A549 (cell line): Measurements from ENCODE around the gene PRPSAP1. TPM values are rescaled to one million over a fixed set of nuclear protein-coding genes. Genes with fewer than 3 reads are reported as not detected.

Experiments
- ATAC-seq, 2 experiments: fragments of 200-7000 bp in 1 of 2; fragments of >200 bp in 1 of 2; cut with Nextera tagmentation in 1 of 2; cut with Tn5 transposase in 1 of 2; 3 replicates each; pipeline versions ENCODE4 v1.8.0 to v1.9.1; 2018 to 2020; ENCODE audit warnings: mild to moderate bottlenecking in 1 of 2, moderate library complexity in 1 of 2
- CTCF ChIA-PET: fragments of 300-600 bp; sonication (Branson Sonifier 250); formaldehyde crosslinking; extraction: SDS; loops from one replicate; lab custom pipeline; 2021; ENCODE audit warnings: antibody characterized with exemption, inconsistent platforms; lab: Yijun Ruan, JAX
- POLR2A ChIA-PET: fragments of 350-600 bp; formaldehyde crosslinking; extraction: SDS; loops from one replicate; lab custom pipeline; 2021; ENCODE audit warnings: antibody characterized with exemption, inconsistent platforms; lab: Yijun Ruan, JAX
- DNase-seq, 2 experiments: peaks; one replicate each; pipeline versions ENCODE4 v3.0.0 to v3.0.0-alpha.2; 2011 to 2016; ENCODE audit warnings: low read depth in 1 of 2, low spot score in 1 of 2
- FAIRE-seq: peaks from 2 replicates; lab custom pipeline; 2011; peaks lifted over from hg19 to GRCh38; lab: Jason Lieb, UNC
- H3K27ac ChIP-seq, 2 experiments: fragments of >200 bp; sonication (Bioruptor Twin); formaldehyde crosslinking; 3 replicates each; pipeline ENCODE4 v1.5.1; 2016 to 2017
- H3K4me1 ChIP-seq: fragments of >200 bp; sonication (Bioruptor Twin); formaldehyde crosslinking; 3 replicates; pipeline ENCODE4 v1.6.1; 2016
- H3K4me2 ChIP-seq: fragments of >200 bp; sonication (Bioruptor Twin); formaldehyde crosslinking; 3 replicates; pipeline ENCODE4 v1.6.1; 2016
- H3K4me3 ChIP-seq: fragments of >200 bp; sonication (Bioruptor Twin); formaldehyde crosslinking; 3 replicates; pipeline ENCODE4 v1.5.1; 2016
- H3K9me3 ChIP-seq: fragments of >200 bp; sonication (Bioruptor Twin); formaldehyde crosslinking; 3 replicates; pipeline ENCODE4 v1.6.1; 2016
- ATOH8 ChIP-seq: fragments of 250-450 bp; sonication (Bioruptor Pico); IDR thresholded peaks from 2 replicates; pipeline ENCODE4 v1.5.0; 2020; ENCODE audit warnings: low read depth, mild to moderate bottlenecking, moderate library complexity
- CEBPB ChIP-seq, 2 experiments: fragments of >200 bp in 1 of 2; sonication (Bioruptor Twin) in 1 of 2; formaldehyde crosslinking in 1 of 2; IDR thresholded peaks; 2 replicates each; pipeline ENCODE4 v1.6.1; 2012 to 2016
- CHD2 ChIP-seq: fragments of 150-350 bp; IDR thresholded peaks from 2 replicates; pipeline ENCODE4 v1.6.1; 2014; ENCODE audit warnings: low read length; ENCODE audit not compliant: partially characterized antibody
- EHMT2 ChIP-seq: fragments of 200-600 bp; sonication (generic); IDR thresholded peaks from 2 replicates; pipeline ENCODE4 v1.6.1; 2016; ENCODE audit warnings: antibody characterized with exemption, low read depth, mild to moderate bottlenecking, moderate library complexity
- EP300 ChIP-seq, 2 experiments: fragments of >200 bp; sonication (Bioruptor Twin); formaldehyde crosslinking; IDR thresholded peaks; 2 replicates in 1 of 2; 3 replicates in 1 of 2; pipeline ENCODE4 v1.6.1; 2016 to 2017
- GATA3 ChIP-seq: IDR thresholded peaks from 2 replicates; pipeline ENCODE4 v1.6.1; 2012; ENCODE audit warnings: borderline replicate concordance
- HEYL ChIP-seq: fragments of 250-450 bp; sonication (Bioruptor Pico); IDR thresholded peaks from 2 replicates; pipeline ENCODE4 v1.8.0; 2021; ENCODE audit warnings: mild to moderate bottlenecking, moderate library complexity
- HMGXB4 ChIP-seq: fragments of 250-450 bp; sonication (Bioruptor Pico); IDR thresholded peaks from 2 replicates; pipeline ENCODE4 v1.5.0; 2021; ENCODE audit warnings: mild to moderate bottlenecking, moderate library complexity, borderline replicate concordance
- HOXB5 ChIP-seq: fragments of 250-450 bp; sonication (Bioruptor Pico); IDR thresholded peaks from 2 replicates; pipeline ENCODE4 v1.5.0; 2020; ENCODE audit warnings: mild to moderate bottlenecking, moderate library complexity
- JUN ChIP-seq, 2 experiments: fragments of >200 bp; sonication (Bioruptor Twin); formaldehyde crosslinking; IDR thresholded peaks; 2 replicates in 1 of 2; 3 replicates in 1 of 2; pipeline ENCODE4 v1.6.1; 2016 to 2017
- KDM1A ChIP-seq: fragments of 200-600 bp; sonication (generic); IDR thresholded peaks from 2 replicates; pipeline ENCODE4 v1.6.1; 2016; ENCODE audit warnings: low read depth, mild to moderate bottlenecking
- MAFK ChIP-seq: fragments of 450-650 bp; IDR thresholded peaks from 2 replicates; pipeline ENCODE4 v1.6.1; 2014; ENCODE audit not compliant: partially characterized antibody
- MAZ ChIP-seq: fragments of 150-350 bp; IDR thresholded peaks from 2 replicates; pipeline ENCODE4 v1.6.1; 2014; ENCODE audit warnings: antibody characterized with exemption, low read depth, low read length, borderline replicate concordance
- NFE2L2 ChIP-seq: fragments of 150-350 bp; conservative IDR thresholded peaks from 2 replicates; pipeline ENCODE4 v1.6.1; 2014; ENCODE audit warnings: low read length
- NPAS2 ChIP-seq: fragments of 250-450 bp; sonication (Bioruptor Pico); IDR thresholded peaks from 2 replicates; pipeline ENCODE4 v1.8.0; 2022; ENCODE audit warnings: mild to moderate bottlenecking, moderate library complexity, borderline replicate concordance
- PBX3 ChIP-seq: IDR thresholded peaks from 2 replicates; pipeline ENCODE4 v1.6.1; 2012
- RAD21 ChIP-seq, 2 experiments: fragments of >200 bp in 1 of 2; sonication (Bioruptor Twin) in 1 of 2; formaldehyde crosslinking in 1 of 2; IDR thresholded peaks in 1 of 2; conservative IDR thresholded peaks in 1 of 2; 2 replicates in 1 of 2; 3 replicates in 1 of 2; pipeline ENCODE4 v1.6.1; 2012 to 2018; ENCODE audit warnings: inconsistent platforms in 1 of 2
- RCOR1 ChIP-seq: fragments of 150-350 bp; IDR thresholded peaks from 2 replicates; pipeline ENCODE4 v1.6.1; 2014; ENCODE audit warnings: antibody characterized with exemption, low read length, low read depth
- RFX5 ChIP-seq: fragments of 450-650 bp; IDR thresholded peaks from 2 replicates; pipeline ENCODE4 v1.7.1; 2014; ENCODE audit warnings: antibody characterized with exemption, mild to moderate bottlenecking, moderate library complexity
- RNF2 ChIP-seq: fragments of 200-600 bp; sonication (generic); IDR thresholded peaks from 2 replicates; pipeline ENCODE4 v1.6.1; 2016; ENCODE audit warnings: low read depth, mild to moderate bottlenecking, antibody characterized with exemption, moderate library complexity, borderline replicate concordance
- SMC3 ChIP-seq: fragments of >200 bp; sonication (Bioruptor Twin); formaldehyde crosslinking; IDR thresholded peaks from 3 replicates; pipeline ENCODE4 v1.6.1; 2018; ENCODE audit warnings: inconsistent platforms
- WGBS: methylation state at CpG from one replicate; pipeline ENCODE4 v1.1.6; 2017; ENCODE audit errors: missing lambda C conversion rate; 5-methylcytosine and 5-hydroxymethylcytosine counted together
- polyA plus RNA-seq, 4 experiments: library from polyadenylated mRNA; depleted of rRNA in 3 of 4; stranded (reverse); fragments of >200 nt; fragmentation: RNase III in 1 of 4; extraction: RNeasy Plus Mini Kit Qiagen cat#74134 plus additional on column Dnase treatment in 1 of 4; gene quantifications; 2 replicates in 3 of 4; 3 replicates in 1 of 4; pipeline ENCODE4 v1.2.3, GENCODE V29; 2011 to 2017
- TF ChIP-seq, protein P1 (sequence below): fragments of >200 bp; sonication (Bioruptor Twin); formaldehyde crosslinking; IDR thresholded peaks from 3 replicates; pipeline ENCODE4 v1.6.1; 2016
- TF ChIP-seq, protein P2 (sequence below): fragments of >200 bp; sonication (Bioruptor Twin); formaldehyde crosslinking; IDR thresholded peaks from 3 replicates; pipeline ENCODE4 v1.5.1; 2016

The PRPSAP1 gene
- polyA plus RNA-seq, 2 of the 4 experiments (the other 2 are of a cell fraction): 63.3 to 80.9 TPM

DNA sequence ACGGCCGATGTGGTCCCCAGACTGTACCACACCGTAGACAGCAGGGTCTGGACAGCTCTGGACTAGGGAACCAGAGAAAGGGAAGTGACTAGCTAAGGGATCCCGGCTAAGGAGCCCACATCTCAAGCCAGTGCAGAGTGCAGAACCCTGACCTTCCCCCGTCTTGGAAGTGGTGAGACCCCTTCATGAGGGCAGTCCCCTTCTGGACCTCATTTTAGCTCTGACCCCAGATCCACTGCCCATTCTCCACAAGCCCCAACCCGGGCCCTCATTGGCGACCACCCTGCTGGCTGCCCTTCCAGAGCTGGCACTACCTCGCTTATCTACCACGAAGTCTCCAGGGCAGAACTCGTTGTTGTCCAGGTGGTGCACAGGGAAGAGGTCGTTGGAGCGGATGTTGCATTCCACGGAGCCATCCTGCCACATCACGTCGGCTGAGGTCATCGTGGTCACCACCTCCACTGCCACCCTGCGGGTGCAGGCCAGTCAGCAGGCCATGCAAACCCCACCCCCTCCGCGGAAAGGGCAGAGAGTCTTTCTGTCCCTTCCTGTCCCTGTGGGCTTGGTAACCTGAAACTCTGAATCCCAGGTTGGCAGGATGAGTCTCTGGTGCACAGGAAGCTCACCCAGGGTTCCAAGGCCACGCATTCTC lies 44.9 kb upstream of the PRPSAP1 start:
- POLR2A ChIA-PET: interaction anchor here (0.7 to 2.0 kb wide), 3 partner anchors 14 to 307 kb away, joined by 3 to 11 read pairs (median 5); partner anchors contain the start of genes PRPSAP1 and SPHK1
- FAIRE-seq: no peak
- Histone ChIP-seq H3K4me1 (no peaks in the 10 kb centered on the region), H3K27ac (no peak overlapping the region), H3K4me3 (no peak overlapping the region)
- TF ChIP-seq SMC3 (no peak), MAZ (no peak), KDM1A (no peak), EHMT2 (no peak), RNF2 (no peak), JUN (IDR thresholded peaks at IDR 0.05) (no peak), RCOR1 (no peak), CEBPB (IDR thresholded peaks at IDR 0.05) (no peak), RFX5 (no peak), NFE2L2 (no peak), HMGXB4 (CRISPR knock-in tag) (no peak), EP300 (IDR thresholded peaks at IDR 0.05) (no peak), CHD2 (no peak), MAFK (no peak), GATA3 (no peak), HEYL (CRISPR knock-in tag) (no peak)
- TF ChIP-seq, protein P1, sequence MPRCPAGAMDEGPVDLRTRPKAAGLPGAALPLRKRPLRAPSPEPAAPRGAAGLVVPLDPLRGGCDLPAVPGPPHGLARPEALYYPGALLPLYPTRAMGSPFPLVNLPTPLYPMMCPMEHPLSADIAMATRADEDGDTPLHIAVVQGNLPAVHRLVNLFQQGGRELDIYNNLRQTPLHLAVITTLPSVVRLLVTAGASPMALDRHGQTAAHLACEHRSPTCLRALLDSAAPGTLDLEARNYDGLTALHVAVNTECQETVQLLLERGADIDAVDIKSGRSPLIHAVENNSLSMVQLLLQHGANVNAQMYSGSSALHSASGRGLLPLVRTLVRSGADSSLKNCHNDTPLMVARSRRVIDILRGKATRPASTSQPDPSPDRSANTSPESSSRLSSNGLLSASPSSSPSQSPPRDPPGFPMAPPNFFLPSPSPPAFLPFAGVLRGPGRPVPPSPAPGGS: no peak
- TF ChIP-seq, protein P2, sequence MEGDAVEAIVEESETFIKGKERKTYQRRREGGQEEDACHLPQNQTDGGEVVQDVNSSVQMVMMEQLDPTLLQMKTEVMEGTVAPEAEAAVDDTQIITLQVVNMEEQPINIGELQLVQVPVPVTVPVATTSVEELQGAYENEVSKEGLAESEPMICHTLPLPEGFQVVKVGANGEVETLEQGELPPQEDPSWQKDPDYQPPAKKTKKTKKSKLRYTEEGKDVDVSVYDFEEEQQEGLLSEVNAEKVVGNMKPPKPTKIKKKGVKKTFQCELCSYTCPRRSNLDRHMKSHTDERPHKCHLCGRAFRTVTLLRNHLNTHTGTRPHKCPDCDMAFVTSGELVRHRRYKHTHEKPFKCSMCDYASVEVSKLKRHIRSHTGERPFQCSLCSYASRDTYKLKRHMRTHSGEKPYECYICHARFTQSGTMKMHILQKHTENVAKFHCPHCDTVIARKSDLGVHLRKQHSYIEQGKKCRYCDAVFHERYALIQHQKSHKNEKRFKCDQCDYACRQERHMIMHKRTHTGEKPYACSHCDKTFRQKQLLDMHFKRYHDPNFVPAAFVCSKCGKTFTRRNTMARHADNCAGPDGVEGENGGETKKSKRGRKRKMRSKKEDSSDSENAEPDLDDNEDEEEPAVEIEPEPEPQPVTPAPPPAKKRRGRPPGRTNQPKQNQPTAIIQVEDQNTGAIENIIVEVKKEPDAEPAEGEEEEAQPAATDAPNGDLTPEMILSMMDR: no peak
- TF ChIP-seq, all 56 proteins: peak for 0
- ATAC-seq: peak; percentile 37 to 56; a peak in 4 of 6 replicates
- WGBS: 78% methylated on average over 18 of the region's 20 CpGs
- Histone ChIP-seq H3K9me3 (no peaks in the 10 kb centered on the region), H3K4me2 (no peak overlapping the region)
- no peak for DNase-seq
- CTCF ChIA-PET: interaction anchor here (0.6 to 43.2 kb wide), 44 partner anchors 5 to 391 kb away, joined by 3 to 1107 read pairs (median 5); partner anchors contain the start of genes AANAT, PRPSAP1, QRICH2 and SPHK1

DNA sequence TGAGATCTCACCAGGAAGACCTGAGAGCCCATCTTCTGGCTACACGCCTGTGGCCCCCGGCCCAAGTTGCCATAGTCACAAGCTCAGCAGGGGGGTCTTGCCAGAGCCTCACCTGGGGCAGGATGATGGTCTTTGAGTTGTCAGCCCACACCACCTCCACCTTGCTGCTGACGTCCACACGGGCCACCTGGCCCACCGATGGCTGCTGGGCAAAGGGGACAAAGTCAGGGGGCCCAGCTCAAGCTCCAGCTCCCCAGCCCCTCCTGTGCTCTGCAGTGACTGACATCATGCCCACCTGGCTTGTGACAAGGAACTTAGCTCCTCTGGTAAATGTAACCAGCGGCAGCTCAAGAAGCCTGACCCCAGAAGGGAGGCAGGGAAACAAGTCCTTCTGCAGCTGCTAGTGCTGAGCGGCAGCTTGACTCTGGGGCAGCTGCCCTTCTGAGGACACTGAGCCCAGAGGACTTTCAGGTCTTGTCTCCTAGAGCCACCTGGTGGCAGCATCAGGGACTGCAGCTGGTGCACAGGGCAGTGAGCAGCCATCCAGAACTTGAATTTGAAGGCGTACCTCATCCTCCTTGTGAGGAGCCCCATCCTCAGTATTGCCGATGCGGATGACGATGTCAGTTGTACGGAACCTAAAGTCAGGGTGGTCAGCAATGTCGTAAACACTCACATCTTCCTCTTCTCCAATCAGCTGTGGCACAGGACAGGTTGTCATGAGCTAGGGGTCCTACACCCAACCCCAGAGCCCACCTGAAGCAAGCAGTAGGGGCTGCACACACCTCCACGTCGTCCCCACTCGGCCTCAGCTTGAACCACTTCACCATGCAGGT lies 44.2 kb upstream of the PRPSAP1 start:
- TF ChIP-seq, protein P2: peak; percentile 95
- TF ChIP-seq HEYL (CRISPR knock-in tag) (no peak), NPAS2 (CRISPR knock-in tag) (no peak), PBX3 (0 out of 2 replicates have a peak, but pooled peaks have one; percentile 8), CEBPB (IDR thresholded peaks at IDR 0.05) (no peak), RAD21 (conservative IDR thresholded peaks at IDR 0.05 in 1 of 2, IDR thresholded peaks at IDR 0.05 in 1 of 2) (peak; percentile 78 to 86), ATOH8 (no peak), RCOR1 (no peak), HOXB5 (CRISPR knock-in tag) (no peak), JUN (IDR thresholded peaks at IDR 0.05) (0 out of 5 replicates have a peak, but pooled peaks of 1 of the 2 experiments have one; percentile 7), SMC3 (peak; percentile 84)
- no peaks in the 10 kb centered on the region for H3K4me1 ChIP-seq
- no peaks in the 10 kb centered on the region for H3K9me3 ChIP-seq
- peak; percentile 88 to 90 for DNase-seq
- CTCF ChIA-PET: interaction anchor here (0.5 to 43.2 kb wide), 57 partner anchors 4 to 476 kb away, joined by 3 to 1107 read pairs (median 4); partner anchors contain the start of genes AANAT, PRPSAP1, QRICH2 and SPHK1
- FAIRE-seq: peak; percentile 95
- WGBS: 22% methylated on average over 16 of the region's 16 CpGs
- H3K4me2 ChIP-seq: no peak overlapping the region
- peak; percentile 78 to 93 for ATAC-seq
- H3K27ac ChIP-seq: no peak overlapping the region
- POLR2A ChIA-PET: interaction anchor here (0.7 to 2.0 kb wide), 4 partner anchors 11 to 306 kb away, joined by 3 to 11 read pairs (median 4); partner anchors contain the start of genes PRPSAP1 and SPHK1
- no peak overlapping the region for H3K4me3 ChIP-seq
